Measurements from ENCODE around the gene ZNF804B.
A peak's percentile ranks its signal among the peaks of the same experiment; 100 is the strongest.

ZNF804B gene

GRCh38 chr7:88759230-88760135 lies at the start of gene ZNF804B:
Gene ZNF804B (plus strand): TSS chr7:88759700. CDS start chr7:88759977, 277 bp downstream.
- TF ChIP-seq CTCF (conservative IDR thresholded peaks at IDR 0.05; ENCODE audit: low read depth, low read length), result no peak
- peak within 1 kb of the TSS; percentile 51 for H3K4me3 ChIP-seq (ENCODE audit: low read length)
- no peak for DNase-seq (ENCODE audit: low read depth)

GRCh38 chr7:88735920-88736319 lies 23.6 kb upstream of the ZNF804B start:
- no peak for TF ChIP-seq CTCF (conservative IDR thresholded peaks at IDR 0.05; ENCODE audit: low read depth, low read length)
- DNase-seq (ENCODE audit: low read depth), result no peak
- H3K4me3 ChIP-seq (ENCODE audit: low read length), result no peak overlapping the region

GRCh38 chr7:88737632-88738031 lies 21.9 kb upstream of the ZNF804B start:
- no peak overlapping the region for H3K4me3 ChIP-seq (ENCODE audit: low read length)

GRCh38 chr7:88746126-88746525 lies 13.4 kb upstream of the ZNF804B start:
- H3K4me3 ChIP-seq (ENCODE audit: low read length), result no peak overlapping the region
- DNase-seq (ENCODE audit: low read depth), result no peak
- TF ChIP-seq CTCF (conservative IDR thresholded peaks at IDR 0.05; ENCODE audit: low read depth, low read length), result no peak

More at GRCh38 chr7:88737632-88738031, 21.9 kb upstream of the ZNF804B start:
- DNase-seq (ENCODE audit: low read depth), result no peak
- no peak for TF ChIP-seq CTCF (conservative IDR thresholded peaks at IDR 0.05; ENCODE audit: low read depth, low read length)

- TF ChIP-seq CTCF (conservative IDR thresholded peaks at IDR 0.05; ENCODE audit: low read depth, low read length), result no peak
- no peak for DNase-seq (ENCODE audit: low read depth)
- no peak overlapping the region for H3K4me3 ChIP-seq (ENCODE audit: low read length)
Measured at GRCh38 chr7:88756802-88757201, 2.7 kb upstream of the ZNF804B start.

- no peak for TF ChIP-seq CTCF (conservative IDR thresholded peaks at IDR 0.05; ENCODE audit: low read depth, low read length)
- H3K4me3 ChIP-seq (ENCODE audit: low read length), result no peak overlapping the region
- DNase-seq (ENCODE audit: low read depth), result no peak
Measured at GRCh38 chr7:88757371-88757770, 2.1 kb upstream of the ZNF804B start.
